HepG2 (cell line): ENCODE results near the gene KDM5A. TPM values are rescaled to one million over a fixed set of nuclear protein-coding genes. Genes with fewer than 3 reads are reported as not detected.
"Not testable (repeated sequence)": the region's sequence is repeated elsewhere in the genome, so short reads cannot be mapped to it uniquely, and the experiment has no call there.

Source experiments
- ATAC-seq: fragments of 200-7000 bp; cut with Tn5 transposase; 3 replicates; pipeline ENCODE4 v1.9.1; 2020; ENCODE audit warnings: mild to moderate bottlenecking, moderate library complexity
- BruUV-seq: library from RNA; stranded (reverse); fragments of 400-500 nt; replicated peaks from 2 replicates; lab custom pipeline; 2021; lab: Mats Ljungman, UMichigan
- CTCF ChIA-PET: fragments of 300-600 bp; formaldehyde crosslinking; extraction: SDS; loops from one replicate; lab custom pipeline; 2021; ENCODE audit warnings: low total read pairs, inconsistent platforms, low intra/inter-chr PET ratio; lab: Yijun Ruan, JAX
- POLR2A ChIA-PET: fragments of 350-600 bp; sonication (Branson Sonifier 250); formaldehyde crosslinking; loops from one replicate; lab custom pipeline; 2020; ENCODE audit warnings: antibody characterized with exemption, inconsistent platforms; lab: Yijun Ruan, JAX
- DNase-seq: peaks from one replicate; pipeline ENCODE4 v3.0.0-alpha.2; 2015; ENCODE audit warnings: low spot score
- FAIRE-seq: peaks from 3 replicates; lab custom pipeline; 2011; peaks lifted over from hg19 to GRCh38; lab: Jason Lieb, UNC
- H2AFZ ChIP-seq: one replicate; pipeline ENCODE4 v1.6.1; 2011; ENCODE audit warnings: low read length, inconsistent platforms
- H3K27ac ChIP-seq: fragments of 300-600 bp; 3 replicates; pipeline ENCODE4 v1.8.0; 2011; ENCODE audit warnings: mixed run types, mild to moderate bottlenecking, mixed read lengths, low read length, inconsistent platforms; ENCODE audit not compliant: insufficient read depth; ENCODE audit errors: extremely low read length
- H3K27me3 ChIP-seq, 2 experiments: fragments of 200-600 bp in 1 of 2; 2 replicates in 1 of 2; 3 replicates in 1 of 2; pipeline versions ENCODE4 v1.6.0 to v1.8.0; 2011; ENCODE audit warnings: low read length in 2 of 2, mild to moderate bottlenecking in 2 of 2, moderate library complexity in 2 of 2, inconsistent platforms in 1 of 2; ENCODE audit not compliant: insufficient read depth in 2 of 2, control insufficient read depth in 1 of 2
- H3K36me3 ChIP-seq, 2 experiments: fragments of 200-600 bp in 1 of 2; replicated peaks in 1 of 2; 2 replicates in 1 of 2; 3 replicates in 1 of 2; pipeline versions ENCODE4 v1.5.1 to v1.8.0; 2011; ENCODE audit warnings: low read length in 2 of 2, inconsistent platforms in 1 of 2; ENCODE audit not compliant: insufficient read depth in 2 of 2, control insufficient read depth in 1 of 2
- H3K4me1 ChIP-seq: 2 replicates; pipeline ENCODE4 v1.5.1; 2012; ENCODE audit warnings: low read length, inconsistent platforms; ENCODE audit not compliant: insufficient read depth
- H3K4me2 ChIP-seq: 2 replicates; pipeline ENCODE4 v1.6.0; 2011; ENCODE audit warnings: low read depth, low read length, inconsistent platforms
- H3K4me3 ChIP-seq, 3 experiments: fragments of 200-600 bp in 1 of 3; sonication (generic), shearing (Covaris generic) in 1 of 3; replicated peaks in 1 of 3; 2 replicates each; pipeline ENCODE4 v1.5.1; 2011 to 2016; ENCODE audit warnings: low read length in 3 of 3, inconsistent platforms in 2 of 3, low read depth in 2 of 3, mild to moderate bottlenecking in 2 of 3, control low read depth in 1 of 3, mixed read lengths in 1 of 3; ENCODE audit not compliant: insufficient read depth in 1 of 3
- H3K79me2 ChIP-seq: one replicate; pipeline ENCODE4 v1.6.1; 2011; ENCODE audit warnings: low read length, inconsistent platforms; ENCODE audit not compliant: insufficient read depth
- H3K9ac ChIP-seq: 2 replicates; pipeline ENCODE4 v1.6.0; 2011; ENCODE audit warnings: mild to moderate bottlenecking, low read depth, low read length, inconsistent platforms; ENCODE audit not compliant: insufficient read depth
- H3K9me3 ChIP-seq: 2 replicates; pipeline ENCODE4 v1.5.1; 2012; ENCODE audit warnings: mild to moderate bottlenecking, low read length
- H4K20me1 ChIP-seq: 2 replicates; pipeline ENCODE4 v1.6.0; 2011; ENCODE audit warnings: inconsistent platforms, mild to moderate bottlenecking, low read length, moderate library complexity; ENCODE audit not compliant: insufficient read depth
- ATF7 ChIP-seq, 2 experiments: fragments of 450-650 bp in 1 of 2; sonication (generic) in 1 of 2; formaldehyde crosslinking in 1 of 2; IDR thresholded peaks; 2 replicates each; pipeline versions ENCODE4 v1.4.0 to v1.6.1; 2016 to 2020; ENCODE audit warnings: antibody characterized with exemption in 1 of 2, mild to moderate bottlenecking in 1 of 2, missing genetic modification reagents in 1 of 2
- ZNF343 ChIP-seq: sonication (generic); formaldehyde crosslinking; IDR thresholded peaks from 2 replicates; pipeline ENCODE4 v1.4.0; 2020; ENCODE audit warnings: mild to moderate bottlenecking, missing genetic modification reagents
- WGBS: methylation state at CpG from one replicate; pipeline ENCODE4 v1.1.6; 2017; ENCODE audit warnings: low lambda C conversion rate; 5-methylcytosine and 5-hydroxymethylcytosine counted together
- in situ Hi-C: cut with HindIII; loops from 2 replicates; pipeline ENCODE4 v1.10.0; 2017; ENCODE audit warnings: low pct_unique_long_range_greater_than_20kb; ENCODE audit not compliant: extremely low pct_ligation_motif_present
- intact Hi-C: fragments of 100-400 bp; cut with micrococcal nuclease; formaldehyde crosslinking; loops from one replicate; pipeline ENCODE4 v1.10.0; 2022; ENCODE audit not compliant: unreplicated experiment
- polyA plus RNA-seq, 8 experiments: library from polyadenylated mRNA; depleted of rRNA in 3 of 8; stranded (reverse) in 7 of 8; unstranded in 1 of 8; fragments of >200 nt; fragmentation: Illumina TruSeq in 4 of 8; extraction: Trizol in 4 of 8; gene quantifications; 2 replicates each; pipeline versions ENCODE4 v1.2.1 to v1.2.3, GENCODE V29; 2011 to 2016; ENCODE audit warnings: low read depth in 4 of 8, missing spikeins in 1 of 8, mixed read lengths in 1 of 8; ENCODE audit not compliant: insufficient read depth in 1 of 8
- total RNA-seq, 5 experiments: library from RNA; depleted of rRNA; stranded (reverse); fragments of >200 nt; fragmentation: Illumina TruSeq; extraction: Trizol; gene quantifications; 2 replicates each; pipeline ENCODE4 v1.2.3, GENCODE V29; 2016; ENCODE audit warnings: low read depth in 1 of 5

Gene KDM5A
- total and polyA plus RNA-seq, 2 of the 13 experiments (the other 11 are each of a cell fraction or from before 2014, with no cell fraction given) = 12.0 to 29.2 TPM

- Histone ChIP-seq H4K20me1 (peaks cover 24% of the 10 kb centered on the region), H3K9ac (peak overlapping the region; percentile 91; the same call in 1 of the 2 replicates), H3K4me1 (peaks cover 22% of the 10 kb centered on the region), H3K79me2 (peaks cover 56% of the 10 kb centered on the region), H3K27me3 (no peaks in the 10 kb centered on the region; a peak in 1 of 5 replicates), H3K9me3 (no peaks in the 10 kb centered on the region), H3K27ac (no peak overlapping the region), H3K36me3 (peaks cover 8 to 25% of the 10 kb centered on the region in 2 experiments; a peak in 4 of 5 replicates), H3K4me2 (peak overlapping the region; percentile 84), H3K4me3 (peak overlapping the region in 2 of 3 experiments; percentile 92 to 99; a peak in 4 of 6 replicates), H2AFZ (no peak overlapping the region)
- ATAC-seq (no peak), FAIRE-seq (no peak), DNase-seq (no peak)
- CTCF ChIA-PET = no interaction called here
- in situ Hi-C loops = no loop called here
- TF ChIP-seq ZNF343 (CRISPR knock-in tag) (no peak), ATF7 (IDR thresholded peaks at IDR 0.05) (0 out of 2 replicates have a peak, but pooled peaks have one; percentile 7), ATF7 (CRISPR knock-in tag; IDR thresholded peaks at IDR 0.05) (no peak)
- BruUV-seq = no TSS peak
- WGBS = 42% methylated on average over 4 of the region's 4 CpGs
- intact Hi-C loops = no loop called here
- POLR2A ChIA-PET = no interaction called here
Observed at GRCh38 chr12:386651-387050, 2.5 kb downstream of the KDM5A start.

GRCh38 chr12:370739-371485 is 18.2 kb downstream of the KDM5A start:
- H4K20me1 ChIP-seq, H3K9me3 ChIP-seq, H3K9ac ChIP-seq, H2AFZ ChIP-seq, intact Hi-C loops, H3K79me2 ChIP-seq, H3K4me3 ChIP-seq, H3K4me1 ChIP-seq, H3K27me3 ChIP-seq, POLR2A ChIA-PET, H3K4me2 ChIP-seq, DNase-seq, FAIRE-seq, BruUV-seq, in situ Hi-C loops, H3K27ac ChIP-seq, CTCF ChIA-PET, ATAC-seq: not testable (repeated sequence)
- WGBS = 98% methylated on average over 5 of the region's 5 CpGs
- H3K36me3 ChIP-seq = peaks cover 5 to 44% of the 10 kb centered on the region in 2 experiments
